ENCODE data around the gene ALG9.

Gene ALG9

DNA sequence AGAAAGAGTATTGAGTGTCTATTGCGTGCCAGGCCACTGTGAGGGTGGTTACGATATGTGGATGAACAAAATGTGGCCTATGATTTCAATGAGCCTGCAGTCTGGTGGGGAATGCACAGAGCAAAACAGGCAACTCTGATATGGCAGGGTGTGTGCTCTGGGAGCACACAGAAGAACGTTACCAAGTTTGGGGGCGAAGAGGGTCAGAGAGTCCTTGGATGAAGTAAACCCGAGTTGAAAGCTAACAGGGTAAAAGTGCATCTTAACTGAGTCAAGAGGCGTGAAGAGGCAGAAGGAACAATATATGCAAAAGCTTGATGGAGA is 8.2 kb upstream of the ALG9 start:
- H3K4me3 ChIP-seq (ENCODE audit: low read depth, low read length), result peak overlapping the region; percentile 84
- peaks cover 7% of the 10 kb centered on the region for H3K4me1 ChIP-seq (ENCODE audit: control insufficient read depth, insufficient read depth, low read length, unreplicated experiment)
- peak overlapping the region; percentile 87 for H3K27ac ChIP-seq (ENCODE audit: low read depth, low read length)
- H2AFZ ChIP-seq (ENCODE audit: low read length, unreplicated experiment), result peak overlapping the region; percentile 87
- no peaks in the 10 kb centered on the region for H3K36me3 ChIP-seq (ENCODE audit: insufficient read depth, low read length)
- no peaks in the 10 kb centered on the region for H3K79me2 ChIP-seq (ENCODE audit: control insufficient read depth, insufficient read depth, low read length, unreplicated experiment)
- H3K27me3 ChIP-seq (ENCODE audit: insufficient read depth, low read length), result no peaks in the 10 kb centered on the region

DNA sequence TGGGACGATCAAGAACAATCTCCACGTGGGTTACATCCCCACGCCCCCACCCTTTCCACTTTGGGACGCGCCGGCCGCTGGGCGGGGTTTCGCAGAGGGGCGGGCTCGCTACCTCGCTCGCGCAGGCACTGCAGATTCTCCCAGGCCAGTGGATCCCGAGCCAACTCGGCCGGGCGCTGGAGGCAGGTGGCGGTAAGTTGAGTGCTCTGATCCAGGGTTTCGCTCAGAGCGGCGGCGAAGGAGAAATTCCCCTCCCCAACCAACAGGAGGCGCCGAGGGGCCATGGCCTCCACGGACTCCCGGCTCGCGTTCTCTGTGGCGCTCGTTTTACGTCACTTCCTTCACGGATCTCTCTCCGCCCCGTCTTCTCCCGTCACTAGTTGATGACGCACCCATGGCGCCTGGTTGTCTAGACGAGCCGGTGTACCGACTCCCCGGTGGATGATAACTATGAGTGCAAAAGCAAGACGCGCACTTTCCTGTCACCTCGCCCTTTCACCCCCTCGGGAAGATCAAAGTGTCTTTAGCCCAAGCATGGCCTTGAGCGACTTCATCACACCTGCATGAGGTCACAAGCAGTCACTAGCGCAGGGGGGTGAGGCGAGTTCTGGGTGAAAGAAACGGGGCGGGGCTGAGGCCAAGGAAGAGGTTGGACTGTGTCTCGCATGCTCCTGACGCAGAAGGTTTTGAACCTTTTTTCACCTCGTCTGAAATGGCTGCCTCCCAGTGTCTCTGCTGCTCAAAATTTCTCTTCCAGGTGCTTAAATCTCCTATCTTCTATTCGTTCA is 7.7 kb upstream of the ALG9 start, which contains the start of the genes CFAP68 and FDXACB1:
TSS of gene CFAP68 (plus strand) at position 693 of the 788 bp plus-strand sequence. CDS start at position 713, 20 bp downstream.
TSS of gene FDXACB1 (minus strand) at position 317 of the 788 bp plus-strand sequence. CDS start at position 284, 33 bp downstream.
- Histone ChIP-seq H3K36me3 (ENCODE audit: insufficient read depth, low read length) (no peaks in the 10 kb centered on the region), H3K4me1 (ENCODE audit: control insufficient read depth, insufficient read depth, low read length, unreplicated experiment) (peaks cover 7% of the 10 kb centered on the region), H3K79me2 (ENCODE audit: control insufficient read depth, insufficient read depth, low read length, unreplicated experiment) (no peaks in the 10 kb centered on the region), H3K4me3 (ENCODE audit: low read depth, low read length) (peak within 1 kb of the TSS; percentile 84), H2AFZ (ENCODE audit: low read length, unreplicated experiment) (peak within 1 kb of the TSS; percentile 91), H3K27me3 (ENCODE audit: insufficient read depth, low read length) (no peaks in the 10 kb centered on the region), H3K27ac (ENCODE audit: low read depth, low read length) (peak within 1 kb of the TSS; percentile 87)

DNA sequence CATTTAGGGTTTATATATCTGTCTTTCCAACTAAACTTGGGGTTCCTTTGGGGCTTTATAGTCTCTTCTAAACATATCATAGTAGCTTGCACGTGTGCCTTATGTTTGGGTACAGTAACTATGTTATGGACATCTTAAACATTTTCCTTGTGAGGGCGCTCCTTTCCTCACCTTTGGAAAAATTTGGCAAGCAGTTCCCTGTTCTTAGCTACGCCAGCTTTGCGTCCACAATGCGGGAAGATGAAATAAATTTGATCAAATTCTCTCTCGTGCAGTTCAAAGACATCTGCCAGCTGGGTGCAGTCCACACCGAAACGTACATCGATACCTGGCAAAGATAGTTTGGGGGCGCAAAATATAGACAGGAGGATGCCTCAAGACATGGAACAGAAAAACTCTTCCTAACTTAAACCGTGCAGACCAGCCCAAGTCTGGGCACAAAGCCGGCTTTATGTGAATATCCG is 7.0 kb upstream of the ALG9 start:
- Histone ChIP-seq H3K79me2 (ENCODE audit: control insufficient read depth, insufficient read depth, low read length, unreplicated experiment) (no peaks in the 10 kb centered on the region), H2AFZ (ENCODE audit: low read length, unreplicated experiment) (peak overlapping the region; percentile 91), H3K27me3 (ENCODE audit: insufficient read depth, low read length) (no peaks in the 10 kb centered on the region), H3K4me3 (ENCODE audit: low read depth, low read length) (peak overlapping the region; percentile 84), H3K4me1 (ENCODE audit: control insufficient read depth, insufficient read depth, low read length, unreplicated experiment) (peaks cover 7% of the 10 kb centered on the region), H3K27ac (ENCODE audit: low read depth, low read length) (peak overlapping the region; percentile 87), H3K36me3 (ENCODE audit: insufficient read depth, low read length) (no peaks in the 10 kb centered on the region)

DNA sequence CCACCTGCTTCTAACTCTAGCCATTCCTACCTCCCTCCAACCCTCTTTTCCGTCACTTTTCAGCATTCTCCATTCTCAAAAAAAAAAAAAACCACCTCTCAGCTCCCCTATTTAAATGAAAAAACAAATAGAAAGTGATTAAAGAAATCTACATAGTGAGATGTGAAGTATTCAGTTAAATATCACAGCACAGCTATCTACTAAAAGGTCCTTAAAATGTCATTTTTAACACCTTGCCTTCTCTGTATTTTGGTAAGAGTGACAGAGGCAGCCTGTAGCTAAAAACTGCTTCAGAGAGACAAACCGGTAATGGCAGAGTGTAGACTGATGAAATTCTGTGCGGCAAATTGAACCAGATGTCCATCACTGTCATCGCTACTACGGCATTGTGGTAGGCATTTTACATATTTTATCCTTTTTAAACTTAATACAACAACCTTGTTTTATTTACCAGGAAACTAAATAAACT is 346 bp upstream of the ALG9 start:
- H3K4me1 ChIP-seq (ENCODE audit: control insufficient read depth, insufficient read depth, low read length, unreplicated experiment), result no peaks in the 10 kb centered on the region
- H3K27me3 ChIP-seq (ENCODE audit: insufficient read depth, low read length), result no peaks in the 10 kb centered on the region
- H3K36me3 ChIP-seq (ENCODE audit: insufficient read depth, low read length), result 0 out of 2 replicates have a peak, but pooled peaks cover 7% of the 10 kb centered on the region
- no peak overlapping the region for H3K27ac ChIP-seq (ENCODE audit: low read depth, low read length)
- H3K79me2 ChIP-seq (ENCODE audit: control insufficient read depth, insufficient read depth, low read length, unreplicated experiment), result peaks cover 3% of the 10 kb centered on the region
- peak overlapping the region; percentile 36 for H2AFZ ChIP-seq (ENCODE audit: low read length, unreplicated experiment)
- peak overlapping the region; percentile 86 for H3K4me3 ChIP-seq (ENCODE audit: low read depth, low read length)

DNA sequence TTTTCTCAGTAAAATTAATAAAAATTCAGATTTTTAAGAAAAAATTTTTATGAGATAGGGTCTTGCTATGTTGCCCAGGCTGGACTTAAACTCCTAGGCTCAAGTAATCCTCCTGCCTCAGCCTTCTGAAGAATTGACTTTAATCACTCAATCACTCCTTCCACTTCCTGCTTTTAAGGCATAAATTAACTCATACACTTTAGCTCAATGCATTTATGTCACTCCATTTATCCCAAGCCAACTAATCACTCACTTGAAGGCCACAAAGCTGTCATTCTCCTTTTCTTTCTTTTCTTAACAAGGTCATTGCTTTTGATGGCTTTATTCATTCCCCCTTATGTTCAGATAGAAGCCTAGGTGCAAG is 877 bp downstream of the ALG9 start:
- H3K27me3 ChIP-seq (ENCODE audit: insufficient read depth, low read length), result no peaks in the 10 kb centered on the region
- peak overlapping the region; percentile 86 for H3K4me3 ChIP-seq (ENCODE audit: low read depth, low read length)
- no peaks in the 10 kb centered on the region for H3K4me1 ChIP-seq (ENCODE audit: control insufficient read depth, insufficient read depth, low read length, unreplicated experiment)
- peaks cover 3% of the 10 kb centered on the region for H3K79me2 ChIP-seq (ENCODE audit: control insufficient read depth, insufficient read depth, low read length, unreplicated experiment)
- H2AFZ ChIP-seq (ENCODE audit: low read length, unreplicated experiment), result peak overlapping the region; percentile 36
- H3K27ac ChIP-seq (ENCODE audit: low read depth, low read length), result no peak overlapping the region; the same call in 1 of the 2 replicates
- H3K36me3 ChIP-seq (ENCODE audit: insufficient read depth, low read length), result 0 out of 2 replicates have a peak, but pooled peaks cover 7% of the 10 kb centered on the region

DNA sequence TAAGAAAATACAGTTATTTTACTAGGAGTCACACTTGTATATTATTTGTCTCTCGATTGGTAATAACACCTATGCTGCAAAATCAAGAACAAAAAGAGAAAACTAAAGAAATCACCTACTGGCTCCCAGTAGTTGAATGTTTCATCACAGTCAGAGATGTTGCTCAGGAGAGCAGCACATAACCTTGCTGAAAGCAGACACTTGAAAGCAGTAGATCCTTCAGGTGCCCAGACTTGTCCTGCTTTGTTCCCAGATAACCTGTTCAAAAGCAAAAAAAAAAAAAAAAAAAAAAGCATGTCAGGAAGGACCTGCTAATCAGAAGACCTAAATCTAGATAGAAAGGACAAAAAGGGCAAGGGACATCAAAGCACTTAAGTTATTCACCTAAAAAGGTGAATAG is 1.3 kb downstream of the ALG9 start:
- H3K4me1 ChIP-seq (ENCODE audit: control insufficient read depth, insufficient read depth, low read length, unreplicated experiment), result no peaks in the 10 kb centered on the region

DNA sequence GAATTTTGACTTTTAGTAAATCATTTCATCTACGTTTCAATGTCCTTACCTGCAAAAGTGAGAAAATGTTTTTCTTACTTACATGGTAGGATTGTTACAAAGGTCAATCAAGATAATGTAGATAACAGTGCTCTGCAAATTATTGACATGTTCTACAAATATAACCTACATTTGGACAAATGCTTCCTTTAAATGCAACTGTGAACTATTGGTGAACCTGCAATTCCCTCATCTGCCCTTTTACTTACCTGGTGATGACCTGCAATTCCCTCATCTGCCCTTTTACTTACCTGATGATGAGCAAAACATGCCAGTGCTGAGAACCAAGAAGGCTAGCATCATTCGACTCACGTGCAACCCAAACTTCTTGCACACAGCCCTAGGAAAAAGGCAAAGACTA is 11.1 kb downstream of the ALG9 start:
- no peak overlapping the region for H3K4me3 ChIP-seq (ENCODE audit: low read depth, low read length)
- no peak overlapping the region for H2AFZ ChIP-seq (ENCODE audit: low read length, unreplicated experiment)
- H3K36me3 ChIP-seq (ENCODE audit: insufficient read depth, low read length), result peaks cover 17% of the 10 kb centered on the region
- no peaks in the 10 kb centered on the region for H3K79me2 ChIP-seq (ENCODE audit: control insufficient read depth, insufficient read depth, low read length, unreplicated experiment)
- no peaks in the 10 kb centered on the region for H3K27me3 ChIP-seq (ENCODE audit: insufficient read depth, low read length)
- no peaks in the 10 kb centered on the region for H3K4me1 ChIP-seq (ENCODE audit: control insufficient read depth, insufficient read depth, low read length, unreplicated experiment)
- no peak overlapping the region for H3K27ac ChIP-seq (ENCODE audit: low read depth, low read length)

More for the DNA sequence above, 1.3 kb downstream of the ALG9 start:
- no peak overlapping the region for H2AFZ ChIP-seq (ENCODE audit: low read length, unreplicated experiment)
- H3K36me3 ChIP-seq (ENCODE audit: insufficient read depth, low read length), result peaks cover 11% of the 10 kb centered on the region; the same call in 1 of the 2 replicates
- H3K79me2 ChIP-seq (ENCODE audit: control insufficient read depth, insufficient read depth, low read length, unreplicated experiment), result peaks cover 3% of the 10 kb centered on the region
- no peak overlapping the region for H3K27ac ChIP-seq (ENCODE audit: low read depth, low read length)
- H3K27me3 ChIP-seq (ENCODE audit: insufficient read depth, low read length), result no peaks in the 10 kb centered on the region
- peak overlapping the region; percentile 86; the same call in 1 of the 2 replicates for H3K4me3 ChIP-seq (ENCODE audit: low read depth, low read length)

DNA sequence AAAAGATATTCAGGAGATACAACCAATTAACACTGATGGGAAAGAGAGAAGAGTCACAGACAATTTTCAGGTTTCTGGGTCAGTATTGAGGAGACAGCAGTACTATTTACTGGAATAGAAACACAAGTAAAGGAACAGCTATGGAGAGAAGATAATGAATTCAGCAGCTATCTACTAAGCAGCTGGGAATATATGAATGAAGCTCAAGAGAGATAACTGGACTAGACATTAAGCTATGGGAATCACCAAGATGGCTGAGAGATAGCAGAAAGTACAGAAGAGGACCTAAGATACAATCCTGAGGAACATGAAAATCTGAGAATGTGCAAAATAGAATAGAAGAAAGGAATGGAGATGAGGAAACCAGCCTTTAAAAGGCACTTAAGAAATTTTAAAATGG is 15.9 kb downstream of the ALG9 start:
- no peaks in the 10 kb centered on the region for H3K27me3 ChIP-seq (ENCODE audit: insufficient read depth, low read length)
- H3K36me3 ChIP-seq (ENCODE audit: insufficient read depth, low read length), result peaks cover 16% of the 10 kb centered on the region
- no peaks in the 10 kb centered on the region for H3K79me2 ChIP-seq (ENCODE audit: control insufficient read depth, insufficient read depth, low read length, unreplicated experiment)
- no peaks in the 10 kb centered on the region for H3K4me1 ChIP-seq (ENCODE audit: control insufficient read depth, insufficient read depth, low read length, unreplicated experiment)
- no peak overlapping the region for H3K4me3 ChIP-seq (ENCODE audit: low read depth, low read length)
- H2AFZ ChIP-seq (ENCODE audit: low read length, unreplicated experiment), result no peak overlapping the region
- no peak overlapping the region for H3K27ac ChIP-seq (ENCODE audit: low read depth, low read length)

DNA sequence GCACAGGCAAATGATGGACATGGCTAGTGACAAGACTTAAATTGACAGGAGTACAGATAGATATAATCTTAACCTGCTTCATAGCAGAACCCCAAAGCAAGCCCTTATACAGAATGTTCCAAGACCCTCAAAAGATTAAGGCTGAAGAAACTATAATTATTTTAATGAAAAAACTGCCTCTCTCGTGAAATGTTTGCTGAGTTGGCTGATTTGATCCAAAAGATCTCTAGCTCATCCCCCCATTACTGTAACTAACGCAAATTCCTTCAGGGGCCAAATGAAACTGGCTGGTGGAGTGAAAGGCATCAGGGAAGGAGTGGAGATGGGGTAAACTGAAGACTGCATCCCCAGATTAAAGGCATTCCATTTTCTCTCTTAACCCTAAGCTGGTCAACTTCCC is 19.3 kb downstream of the ALG9 start:
- no peaks in the 10 kb centered on the region for H3K27me3 ChIP-seq (ENCODE audit: insufficient read depth, low read length)
- H2AFZ ChIP-seq (ENCODE audit: low read length, unreplicated experiment), result no peak overlapping the region
- no peak overlapping the region for H3K4me3 ChIP-seq (ENCODE audit: low read depth, low read length)
- H3K36me3 ChIP-seq (ENCODE audit: insufficient read depth, low read length), result peaks cover 10% of the 10 kb centered on the region; the same call in 1 of the 2 replicates
- H3K79me2 ChIP-seq (ENCODE audit: control insufficient read depth, insufficient read depth, low read length, unreplicated experiment), result no peaks in the 10 kb centered on the region
- H3K4me1 ChIP-seq (ENCODE audit: control insufficient read depth, insufficient read depth, low read length, unreplicated experiment), result peaks cover 8% of the 10 kb centered on the region
- no peak overlapping the region for H3K27ac ChIP-seq (ENCODE audit: low read depth, low read length)

DNA sequence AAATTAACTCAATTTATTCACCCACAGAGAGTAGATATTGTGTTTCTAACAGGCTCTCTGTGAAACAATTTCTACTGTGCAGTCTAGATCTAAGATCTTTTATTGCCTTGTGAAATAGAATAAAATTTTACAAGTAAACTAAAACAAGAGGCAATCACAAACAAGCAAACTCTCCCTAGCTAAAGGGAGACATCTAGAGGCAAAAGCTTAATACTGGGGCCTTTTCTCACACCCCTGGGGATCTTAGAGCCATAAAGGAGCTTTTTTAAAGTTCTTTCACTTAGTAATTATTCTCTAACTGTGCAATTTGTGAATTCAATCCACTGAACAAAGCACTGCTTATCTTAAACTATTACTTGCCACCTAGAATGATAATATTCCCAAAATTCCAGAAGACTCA is 19.7 kb downstream of the ALG9 start:
- H3K79me2 ChIP-seq (ENCODE audit: control insufficient read depth, insufficient read depth, low read length, unreplicated experiment), result no peaks in the 10 kb centered on the region
- no peak overlapping the region for H3K4me3 ChIP-seq (ENCODE audit: low read depth, low read length)
- peaks cover 10% of the 10 kb centered on the region; the same call in 1 of the 2 replicates for H3K36me3 ChIP-seq (ENCODE audit: insufficient read depth, low read length)

DNA sequence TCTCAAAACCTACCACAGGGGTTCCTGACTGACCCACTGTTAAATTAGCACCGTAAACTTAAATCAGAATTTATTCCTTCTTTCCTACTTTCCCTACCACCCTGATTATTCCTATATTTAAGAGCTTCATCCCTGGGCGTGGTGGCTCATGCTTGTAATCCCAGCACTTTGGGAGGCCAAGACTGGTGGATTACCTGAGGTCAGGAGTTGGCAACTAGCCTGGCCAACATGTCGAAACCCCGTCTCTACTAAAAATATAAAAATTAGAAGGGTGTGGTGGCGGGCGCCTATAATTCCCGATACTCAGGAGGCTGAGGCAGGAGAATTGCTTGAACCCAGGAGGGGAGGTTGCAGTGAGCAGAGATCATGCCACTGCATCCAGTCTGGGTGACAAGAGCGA is 20.3 kb downstream of the ALG9 start:
- H3K4me3 ChIP-seq (ENCODE audit: low read depth, low read length), result no peak overlapping the region
- peaks cover 17% of the 10 kb centered on the region for H3K4me1 ChIP-seq (ENCODE audit: control insufficient read depth, insufficient read depth, low read length, unreplicated experiment)
- no peak overlapping the region for H2AFZ ChIP-seq (ENCODE audit: low read length, unreplicated experiment)
- no peak overlapping the region for H3K27ac ChIP-seq (ENCODE audit: low read depth, low read length)
- peaks cover 10% of the 10 kb centered on the region; the same call in 1 of the 2 replicates for H3K36me3 ChIP-seq (ENCODE audit: insufficient read depth, low read length)
- H3K27me3 ChIP-seq (ENCODE audit: insufficient read depth, low read length), result no peaks in the 10 kb centered on the region
- H3K79me2 ChIP-seq (ENCODE audit: control insufficient read depth, insufficient read depth, low read length, unreplicated experiment), result no peaks in the 10 kb centered on the region

More for the DNA sequence above, 19.7 kb downstream of the ALG9 start:
- Histone ChIP-seq H3K27me3 (ENCODE audit: insufficient read depth, low read length) (no peaks in the 10 kb centered on the region), H2AFZ (ENCODE audit: low read length, unreplicated experiment) (no peak overlapping the region), H3K27ac (ENCODE audit: low read depth, low read length) (no peak overlapping the region), H3K4me1 (ENCODE audit: control insufficient read depth, insufficient read depth, low read length, unreplicated experiment) (peaks cover 11% of the 10 kb centered on the region)

All from ACC112 (cell line).